ENCODE measurements around the gene MRPL21. TPM values are rescaled to one million over a fixed set of nuclear protein-coding genes. Genes with fewer than 3 reads are reported as not detected.

Gene MRPL21
- total and polyA plus RNA-seq, 2 of the 13 experiments (the other 11 are each of a cell fraction or from before 2014, with no cell fraction given) = 61.5 to 100 TPM

DNA sequence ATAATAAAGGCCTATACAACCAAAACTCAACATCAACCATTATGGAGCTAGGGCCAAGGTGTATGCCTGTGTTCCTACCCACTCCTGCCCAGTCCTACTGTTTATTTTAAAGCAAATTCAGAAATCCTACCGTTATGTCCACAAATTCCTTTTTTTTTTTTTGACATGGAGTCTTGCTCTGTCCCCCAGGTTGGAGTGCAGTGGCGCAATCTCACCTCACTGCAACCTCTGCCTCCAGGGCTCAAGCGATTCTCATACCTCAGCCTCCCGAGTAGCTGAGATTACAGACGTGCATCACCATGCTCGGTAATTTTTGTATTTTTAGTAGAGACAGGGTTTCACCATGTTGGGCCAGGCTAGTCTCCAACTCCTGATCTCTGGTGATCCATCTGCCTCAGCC lies 58.8 kb downstream of the MRPL21 start (continued):
- TF ChIP-seq, protein P1, sequence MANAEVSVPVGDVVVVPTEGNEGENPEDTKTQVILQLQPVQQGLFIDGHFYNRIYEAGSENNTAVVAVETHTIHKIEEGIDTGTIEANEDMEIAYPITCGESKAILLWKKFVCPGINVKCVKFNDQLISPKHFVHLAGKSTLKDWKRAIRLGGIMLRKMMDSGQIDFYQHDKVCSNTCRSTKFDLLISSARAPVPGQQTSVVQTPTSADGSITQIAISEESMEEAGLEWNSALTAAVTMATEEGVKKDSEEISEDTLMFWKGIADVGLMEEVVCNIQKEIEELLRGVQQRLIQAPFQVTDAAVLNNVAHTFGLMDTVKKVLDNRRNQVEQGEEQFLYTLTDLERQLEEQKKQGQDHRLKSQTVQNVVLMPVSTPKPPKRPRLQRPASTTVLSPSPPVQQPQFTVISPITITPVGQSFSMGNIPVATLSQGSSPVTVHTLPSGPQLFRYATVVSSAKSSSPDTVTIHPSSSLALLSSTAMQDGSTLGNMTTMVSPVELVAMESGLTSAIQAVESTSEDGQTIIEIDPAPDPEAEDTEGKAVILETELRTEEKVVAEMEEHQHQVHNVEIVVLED (CRISPR knock-in tag; IDR thresholded peaks at IDR 0.05; ENCODE audit: borderline replicate concordance) = no peak
- TF ChIP-seq ZSCAN22 (CRISPR knock-in tag; IDR thresholded peaks at IDR 0.05) (no peak), ZNF550 (CRISPR knock-in tag; IDR thresholded peaks at IDR 0.05; ENCODE audit: borderline replicate concordance) (no peak), SNAPC2 (CRISPR knock-in tag; IDR thresholded peaks at IDR 0.05) (no peak), IRF9 (CRISPR knock-in tag; IDR thresholded peaks at IDR 0.05; ENCODE audit: borderline replicate concordance) (no peak), PITX1 (CRISPR knock-in tag; IDR thresholded peaks at IDR 0.05) (no peak), ZNF883 (CRISPR knock-in tag; IDR thresholded peaks at IDR 0.05; ENCODE audit: not compliant biosample characterization) (no peak), ZFP82 (CRISPR knock-in tag; IDR thresholded peaks at IDR 0.05; ENCODE audit: borderline replicate concordance) (no peak), NCOA5 (CRISPR knock-in tag; IDR thresholded peaks at IDR 0.05) (no peak), ZFX (CRISPR knock-in tag; IDR thresholded peaks at IDR 0.05; ENCODE audit: low read depth) (no peak), ZNF619 (CRISPR knock-in tag; IDR thresholded peaks at IDR 0.05) (0 out of 2 replicates have a peak, but pooled peaks have one; percentile 3), ZNF572 (CRISPR knock-in tag; IDR thresholded peaks at IDR 0.05) (no peak), HNF4G (IDR thresholded peaks at IDR 0.05; ENCODE audit: borderline replicate concordance, low read depth, low read length) (0 out of 2 replicates have a peak, but pooled peaks have one; percentile 15), HNF4G (CRISPR knock-in tag; IDR thresholded peaks at IDR 0.05; ENCODE audit: borderline replicate concordance, low read depth) (no peak), FOXM1 (CRISPR knock-in tag; IDR thresholded peaks at IDR 0.05) (no peak), NFYB (CRISPR knock-in tag; IDR thresholded peaks at IDR 0.05) (no peak)
- TF ChIP-seq, protein P2, sequence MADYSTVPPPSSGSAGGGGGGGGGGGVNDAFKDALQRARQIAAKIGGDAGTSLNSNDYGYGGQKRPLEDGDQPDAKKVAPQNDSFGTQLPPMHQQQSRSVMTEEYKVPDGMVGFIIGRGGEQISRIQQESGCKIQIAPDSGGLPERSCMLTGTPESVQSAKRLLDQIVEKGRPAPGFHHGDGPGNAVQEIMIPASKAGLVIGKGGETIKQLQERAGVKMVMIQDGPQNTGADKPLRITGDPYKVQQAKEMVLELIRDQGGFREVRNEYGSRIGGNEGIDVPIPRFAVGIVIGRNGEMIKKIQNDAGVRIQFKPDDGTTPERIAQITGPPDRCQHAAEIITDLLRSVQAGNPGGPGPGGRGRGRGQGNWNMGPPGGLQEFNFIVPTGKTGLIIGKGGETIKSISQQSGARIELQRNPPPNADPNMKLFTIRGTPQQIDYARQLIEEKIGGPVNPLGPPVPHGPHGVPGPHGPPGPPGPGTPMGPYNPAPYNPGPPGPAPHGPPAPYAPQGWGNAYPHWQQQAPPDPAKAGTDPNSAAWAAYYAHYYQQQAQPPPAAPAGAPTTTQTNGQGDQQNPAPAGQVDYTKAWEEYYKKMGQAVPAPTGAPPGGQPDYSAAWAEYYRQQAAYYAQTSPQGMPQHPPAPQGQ (CRISPR knock-in tag; IDR thresholded peaks at IDR 0.05; ENCODE audit: borderline replicate concordance) = no peak

Data from HepG2 (cell line).